Testis (tissue), 2 donors: ENCODE measurements around the gene CP.
"Not testable (repeated sequence)": the region's sequence is repeated elsewhere in the genome, so short reads cannot be mapped to it uniquely, and the experiment has no call there.

Experiments
- POLR2A ChIP-seq: fragments of 450-650 bp; IDR thresholded peaks from one replicate; pipeline ENCODE4 v1.6.1; 2017; ENCODE audit warnings: antibody characterized with exemption, mild to moderate bottlenecking, moderate library complexity
- TF ChIP-seq, protein P1 (sequence below), 3 experiments: fragments of 450-650 bp in 2 of 3; fragments of 200-600 bp in 1 of 3; sonication (generic) in 1 of 3; IDR thresholded peaks; one replicate each; pipeline ENCODE4 v1.5.1; 2016 to 2019; ENCODE audit warnings: antibody characterized with exemption in 3 of 3, mild to moderate bottlenecking in 2 of 3, moderate library complexity in 1 of 3

DNA sequence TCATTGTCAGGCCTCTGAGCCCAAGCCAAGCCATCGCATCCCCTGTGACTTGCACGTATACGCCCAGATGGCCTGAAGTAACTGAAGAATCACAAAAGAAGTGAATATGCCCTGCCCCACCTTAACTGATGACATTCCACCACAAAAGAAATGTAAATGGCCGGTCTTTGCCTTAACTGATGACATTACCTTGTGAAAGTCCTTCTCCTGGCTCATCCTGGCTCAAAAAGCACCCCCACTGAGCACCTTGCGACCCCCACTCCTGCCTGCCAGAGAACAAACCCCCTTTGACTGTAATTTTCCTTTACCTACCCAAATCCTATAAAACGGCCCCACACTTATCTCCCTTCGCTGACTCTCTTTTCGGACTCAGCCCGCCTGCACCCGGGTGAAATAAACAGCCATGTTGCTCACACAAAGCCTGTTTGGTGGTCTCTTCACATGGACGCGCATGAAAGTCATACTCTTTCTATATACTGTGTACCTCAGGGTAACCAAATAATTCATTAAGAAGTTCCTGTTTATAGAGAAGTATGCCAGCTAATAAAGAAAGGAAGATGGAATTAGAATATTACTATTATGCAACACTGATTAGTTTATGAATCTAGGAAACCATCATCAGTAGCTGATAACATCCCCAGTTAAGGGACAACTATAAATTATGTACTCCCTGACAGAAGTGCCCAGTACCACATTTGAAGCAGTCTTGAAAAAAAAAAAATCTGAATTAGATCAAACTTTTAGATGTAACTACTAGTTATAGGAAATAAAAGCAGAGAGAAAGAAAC lies 24.6 kb downstream of the CP start:
- not testable (repeated sequence) for TF ChIP-seq POLR2A
- TF ChIP-seq, protein P1, sequence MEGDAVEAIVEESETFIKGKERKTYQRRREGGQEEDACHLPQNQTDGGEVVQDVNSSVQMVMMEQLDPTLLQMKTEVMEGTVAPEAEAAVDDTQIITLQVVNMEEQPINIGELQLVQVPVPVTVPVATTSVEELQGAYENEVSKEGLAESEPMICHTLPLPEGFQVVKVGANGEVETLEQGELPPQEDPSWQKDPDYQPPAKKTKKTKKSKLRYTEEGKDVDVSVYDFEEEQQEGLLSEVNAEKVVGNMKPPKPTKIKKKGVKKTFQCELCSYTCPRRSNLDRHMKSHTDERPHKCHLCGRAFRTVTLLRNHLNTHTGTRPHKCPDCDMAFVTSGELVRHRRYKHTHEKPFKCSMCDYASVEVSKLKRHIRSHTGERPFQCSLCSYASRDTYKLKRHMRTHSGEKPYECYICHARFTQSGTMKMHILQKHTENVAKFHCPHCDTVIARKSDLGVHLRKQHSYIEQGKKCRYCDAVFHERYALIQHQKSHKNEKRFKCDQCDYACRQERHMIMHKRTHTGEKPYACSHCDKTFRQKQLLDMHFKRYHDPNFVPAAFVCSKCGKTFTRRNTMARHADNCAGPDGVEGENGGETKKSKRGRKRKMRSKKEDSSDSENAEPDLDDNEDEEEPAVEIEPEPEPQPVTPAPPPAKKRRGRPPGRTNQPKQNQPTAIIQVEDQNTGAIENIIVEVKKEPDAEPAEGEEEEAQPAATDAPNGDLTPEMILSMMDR (IDR thresholded peaks at IDR 0.05) = not testable (repeated sequence)
